GM12892 (cell line): ENCODE results near the gene KRTAP4-8.

Source experiments
- POLR2A ChIP-seq: IDR thresholded peaks from 2 replicates; pipeline ENCODE4 v1.6.1; 2011; ENCODE audit warnings: low read depth, low read length, control low read depth
- POLR2AphosphoS5 ChIP-seq: IDR thresholded peaks from 2 replicates; pipeline ENCODE4 v1.6.1; 2011; ENCODE audit warnings: low read depth, low read length, control low read depth
- TAF1 ChIP-seq: IDR thresholded peaks from 2 replicates; pipeline ENCODE4 v1.6.1; 2011; ENCODE audit warnings: low read depth, mild to moderate bottlenecking, control low read depth, low read length, borderline replicate concordance

- no peak for TF ChIP-seq TAF1
- no peak for TF ChIP-seq POLR2AphosphoS5
- TF ChIP-seq POLR2A, result no peak
Measured at GRCh38 chr17:41069031-41069430, 28.9 kb downstream of the KRTAP4-8 start.
